SU-DHL-6 (cell line): ENCODE data around the gene TCF12.

Experiments
- H2AFZ ChIP-seq: fragments of 200-600 bp; sonication (generic); 2 replicates; pipeline ENCODE4 v1.6.1; 2014; ENCODE audit warnings: low read depth, mild to moderate bottlenecking, moderate library complexity, mixed read lengths, antibody characterized with exemption, low read length; ENCODE audit not compliant: severe bottlenecking
- H3F3A ChIP-seq: fragments of 200-600 bp; shearing (Covaris generic); 2 replicates; pipeline ENCODE4 v1.6.0; 2016; ENCODE audit warnings: antibody characterized with exemption, mild to moderate bottlenecking; ENCODE audit not compliant: insufficient read depth
- H3K27ac ChIP-seq: fragments of 200-600 bp; sonication (generic); 2 replicates; pipeline ENCODE4 v1.5.1; 2016; ENCODE audit warnings: low read depth, mild to moderate bottlenecking, low read length, moderate library complexity, mixed read lengths
- H3K27me3 ChIP-seq: fragments of 200-600 bp; sonication (generic), shearing (Covaris generic); 2 replicates; pipeline ENCODE4 v1.6.0; 2014; ENCODE audit warnings: mild to moderate bottlenecking, low read length
- H3K36me3 ChIP-seq: fragments of 200-600 bp; sonication (generic); 2 replicates; pipeline ENCODE4 v1.6.1; 2014; ENCODE audit warnings: mild to moderate bottlenecking, low read length, mixed read lengths
- H3K4me2 ChIP-seq: fragments of 300-600, 200-600 bp; shearing (Covaris generic), sonication (generic); 2 replicates; pipeline ENCODE4 v1.6.0; 2014; ENCODE audit warnings: low read length, low read depth, mild to moderate bottlenecking; ENCODE audit not compliant: poor library complexity, severe bottlenecking
- H3K4me3 ChIP-seq: fragments of 200-600 bp; sonication (generic); 2 replicates; pipeline ENCODE4 v1.5.1; 2014; ENCODE audit warnings: antibody characterized with exemption, low read length, mild to moderate bottlenecking, mixed read lengths; ENCODE audit not compliant: insufficient read depth, poor library complexity, severe bottlenecking
- H3K79me2 ChIP-seq: fragments of 200-600 bp; sonication (generic); 2 replicates; pipeline ENCODE4 v1.6.1; 2014; ENCODE audit warnings: mild to moderate bottlenecking, low read length, moderate library complexity; ENCODE audit not compliant: insufficient read depth
- H3K9ac ChIP-seq: fragments of 200-600 bp; sonication (generic); 2 replicates; pipeline ENCODE4 v1.7.0; 2014; ENCODE audit warnings: mild to moderate bottlenecking, low read length
- H3K9me2 ChIP-seq: fragments of 200-600 bp; sonication (generic); replicated peaks from 2 replicates; pipeline ENCODE4 v1.6.1; 2014; ENCODE audit warnings: low read length; ENCODE audit not compliant: insufficient read depth
- H3K9me3 ChIP-seq: fragments of 200-600 bp; sonication (generic); 2 replicates; pipeline ENCODE4 v1.6.1; 2014; ENCODE audit warnings: low read length, mixed read lengths; ENCODE audit not compliant: insufficient read depth
- H4K20me1 ChIP-seq: fragments of 200-600 bp; sonication (generic); 2 replicates; pipeline ENCODE4 v1.6.1; 2014; ENCODE audit warnings: low read depth, mild to moderate bottlenecking, antibody characterized with exemption, low read length, moderate library complexity, mixed read lengths
- CTCF ChIP-seq: fragments of 200-600 bp; sonication (generic); IDR thresholded peaks from one replicate; pipeline ENCODE4 v1.5.1; 2017; ENCODE audit warnings: antibody characterized with exemption, mild to moderate bottlenecking, low read length, moderate library complexity; ENCODE audit not compliant: insufficient read depth, poor library complexity, severe bottlenecking
- EZH2phosphoT487 ChIP-seq: fragments of 200-600 bp; sonication (generic), shearing (Covaris generic); conservative IDR thresholded peaks from 2 replicates; pipeline ENCODE4 v1.6.1; 2018; ENCODE audit warnings: mild to moderate bottlenecking, antibody characterized with exemption, low read length, moderate library complexity, mixed read lengths

TCF12 gene

GRCh38 chr15:57307527-57308169 is 389.2 kb downstream of the TCF12 start:
- Histone ChIP-seq H3K4me3 (no peak overlapping the region), H3K9me2 (no peaks in the 10 kb centered on the region), H4K20me1 (no peaks in the 10 kb centered on the region), H3F3A (0 out of 2 replicates have a peak, but pooled peaks cover 3% of the 10 kb centered on the region), H3K27me3 (no peaks in the 10 kb centered on the region), H3K36me3 (no peaks in the 10 kb centered on the region), H3K79me2 (peaks cover 25% of the 10 kb centered on the region), H3K27ac (no peak overlapping the region), H3K9me3 (no peaks in the 10 kb centered on the region), H3K4me2 (no peak overlapping the region), H3K9ac (no peak overlapping the region), H2AFZ (no peak overlapping the region)
- TF ChIP-seq CTCF (no peak), EZH2phosphoT487 (no peak)

GRCh38 chr15:57308170-57308545 is 389.7 kb downstream of the TCF12 start:
- H3K27me3 ChIP-seq = no peaks in the 10 kb centered on the region
- H3K79me2 ChIP-seq = peaks cover 20% of the 10 kb centered on the region
- no peak overlapping the region for H3K4me2 ChIP-seq
- 0 out of 2 replicates have a peak, but pooled peaks cover 3% of the 10 kb centered on the region for H3F3A ChIP-seq
- TF ChIP-seq CTCF = no peak
- no peak for TF ChIP-seq EZH2phosphoT487
- H3K9me3 ChIP-seq = no peaks in the 10 kb centered on the region
- H3K36me3 ChIP-seq = no peaks in the 10 kb centered on the region
- no peaks in the 10 kb centered on the region for H4K20me1 ChIP-seq
- H3K9me2 ChIP-seq = no peaks in the 10 kb centered on the region
- no peak overlapping the region for H2AFZ ChIP-seq
- H3K4me3 ChIP-seq = no peak overlapping the region
- no peak overlapping the region for H3K27ac ChIP-seq
- H3K9ac ChIP-seq = no peak overlapping the region

- H2AFZ ChIP-seq = no peak overlapping the region
- H3K4me3 ChIP-seq = no peak overlapping the region
- H3K79me2 ChIP-seq = peaks cover 16% of the 10 kb centered on the region
- H4K20me1 ChIP-seq = no peaks in the 10 kb centered on the region
- H3K9me2 ChIP-seq = no peaks in the 10 kb centered on the region
- no peaks in the 10 kb centered on the region for H3K27me3 ChIP-seq
- no peak overlapping the region for H3K4me2 ChIP-seq
- H3K36me3 ChIP-seq = no peaks in the 10 kb centered on the region
- H3K27ac ChIP-seq = no peak overlapping the region
- H3K9ac ChIP-seq = no peak overlapping the region
- H3K9me3 ChIP-seq = no peaks in the 10 kb centered on the region
- no peak for TF ChIP-seq EZH2phosphoT487
- H3F3A ChIP-seq = 0 out of 2 replicates have a peak, but pooled peaks cover under 1% of the 10 kb centered on the region
Measured at GRCh38 chr15:57309856-57310760, 391.7 kb downstream of the TCF12 start.
